GM10266 (cell line): Measurements from ENCODE around the gene SRBD1.

Source experiments
- DNase-seq: peaks from one replicate; pipeline ENCODE4 v3.0.0; 2012; ENCODE audit errors: extremely low spot score
- CTCF ChIP-seq: IDR thresholded peaks from 2 replicates; pipeline ENCODE4 v1.5.1; 2012; ENCODE audit warnings: mild to moderate bottlenecking, low read depth; ENCODE audit not compliant: control insufficient read depth, insufficient read depth; ENCODE audit errors: missing control alignments

Gene SRBD1

DNA sequence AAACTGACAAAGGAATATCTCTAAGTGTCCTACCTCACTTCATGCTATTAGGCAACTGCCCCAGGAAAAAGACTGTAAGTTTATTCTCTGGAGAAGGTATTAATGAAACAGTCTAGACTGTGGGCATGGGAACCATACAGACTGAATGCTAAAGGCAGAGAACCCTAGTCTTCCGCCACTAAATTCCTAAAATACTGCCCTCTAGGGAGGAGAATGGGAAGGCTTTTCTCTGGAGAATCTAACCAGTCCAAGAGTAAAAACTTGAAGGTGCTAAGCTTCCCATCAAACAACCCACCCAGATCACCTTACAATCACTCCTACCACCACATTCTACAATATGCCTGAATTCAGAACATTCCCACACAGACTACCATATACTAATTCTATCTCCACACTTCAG, 3.4 kb downstream of the SRBD1 start:
- DNase-seq = no peak
- TF ChIP-seq CTCF = no peak

GRCh38 chr2:45606796-45607195, 4.3 kb downstream of the SRBD1 start:
- DNase-seq = no peak
- TF ChIP-seq CTCF = no peak

- TF ChIP-seq CTCF = no peak
- no peak for DNase-seq
These were observed 6.0 kb downstream of the SRBD1 start for GRCh38 chr2:45605116-45605515.

DNA sequence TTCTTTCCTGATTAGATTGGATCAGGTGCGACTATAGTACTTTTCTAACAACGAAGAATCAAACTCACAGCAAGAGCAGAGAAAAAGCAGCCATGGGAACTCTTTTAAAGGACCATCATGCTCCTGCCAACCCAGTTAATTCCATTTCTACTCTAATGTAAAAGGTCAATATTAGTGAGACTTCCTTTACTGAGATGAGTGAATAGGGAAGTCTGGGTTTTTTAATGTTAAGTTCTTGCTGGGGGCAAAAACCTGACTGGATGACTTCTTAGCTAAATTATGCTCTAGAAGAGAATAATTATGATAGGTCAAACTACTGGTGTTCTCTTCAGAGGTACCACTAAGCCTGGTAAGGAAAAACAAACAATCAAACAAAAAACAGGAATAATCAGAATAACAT, 8.4 kb downstream of the SRBD1 start:
- DNase-seq = no peak

GRCh38 chr2:45598545-45598944, 12.5 kb downstream of the SRBD1 start:
- TF ChIP-seq CTCF = no peak

More for the DNA sequence above, 8.4 kb downstream of the SRBD1 start:
- TF ChIP-seq CTCF = no peak

DNA sequence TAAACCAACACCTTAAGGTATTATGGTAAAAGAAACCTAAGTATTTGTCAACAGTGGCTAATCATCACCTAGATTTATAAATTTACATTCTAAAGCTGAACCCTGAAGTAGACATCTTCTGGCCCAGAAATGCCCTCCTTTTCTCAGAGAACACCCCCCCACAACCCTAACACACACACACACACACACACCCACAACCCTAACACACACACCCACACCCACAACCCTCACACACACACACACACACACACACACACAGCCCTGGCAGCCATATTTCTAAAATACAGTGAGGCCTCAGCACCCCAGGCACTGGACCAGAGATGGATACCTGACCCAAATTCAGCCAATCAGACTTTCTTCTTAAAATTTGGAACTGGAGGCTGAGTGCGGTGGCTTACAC, 14.3 kb downstream of the SRBD1 start:
- TF ChIP-seq CTCF = no peak
- no peak for DNase-seq

More at GRCh38 chr2:45598545-45598944, 12.5 kb downstream of the SRBD1 start:
- DNase-seq = no peak

- DNase-seq = no peak
- no peak for TF ChIP-seq CTCF
These were observed 15.2 kb downstream of the SRBD1 start for GRCh38 chr2:45595721-45596435.
